ENCODE data around the gene RGS10. TPM values are rescaled to one million over a fixed set of nuclear protein-coding genes. Genes with fewer than 3 reads are reported as not detected.

The RGS10 gene
- total RNA-seq, 2 donors from 2014 or later: 7.8 to 10.8 TPM

DNA sequence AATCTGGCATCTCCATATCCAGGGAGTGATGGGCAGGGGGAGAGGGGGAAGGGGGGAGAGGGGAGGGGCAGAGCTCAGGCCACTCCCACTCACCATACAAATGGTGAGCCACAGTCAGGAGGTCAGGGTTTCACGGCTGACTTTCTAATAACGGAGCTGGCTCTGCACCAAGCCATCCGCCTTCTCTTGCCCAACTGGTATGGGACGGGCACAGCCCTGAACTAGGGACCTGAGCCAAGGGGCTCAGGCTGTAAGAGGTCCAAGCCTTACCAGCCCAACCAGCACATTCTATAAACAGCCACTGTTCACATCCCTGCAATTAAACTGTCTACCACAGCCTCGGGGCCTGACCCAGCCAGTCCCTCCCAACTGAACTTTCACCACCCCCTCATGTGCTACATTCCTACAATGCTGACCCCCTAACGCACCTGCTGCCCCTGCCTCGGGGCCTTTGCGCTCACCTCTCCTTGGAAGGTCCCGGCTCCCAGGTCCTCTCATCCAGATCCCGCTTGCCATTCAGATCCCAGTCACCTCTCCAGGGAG is 32.5 kb downstream of the RGS10 start:
- DNase-seq (ENCODE audit: low spot score): no peak
- Histone ChIP-seq H3K27ac (peak overlapping the region; percentile 5 to 66), H3K9me3 (no peaks in the 10 kb centered on the region), H3K36me3 (no peaks in the 10 kb centered on the region), H3K4me1 (peaks cover 0 to 5% of the 10 kb centered on the region in 2 donors), H3K4me3 (no peak overlapping the region), H3K27me3 (no peaks in the 10 kb centered on the region)
- TF ChIP-seq, protein P1, sequence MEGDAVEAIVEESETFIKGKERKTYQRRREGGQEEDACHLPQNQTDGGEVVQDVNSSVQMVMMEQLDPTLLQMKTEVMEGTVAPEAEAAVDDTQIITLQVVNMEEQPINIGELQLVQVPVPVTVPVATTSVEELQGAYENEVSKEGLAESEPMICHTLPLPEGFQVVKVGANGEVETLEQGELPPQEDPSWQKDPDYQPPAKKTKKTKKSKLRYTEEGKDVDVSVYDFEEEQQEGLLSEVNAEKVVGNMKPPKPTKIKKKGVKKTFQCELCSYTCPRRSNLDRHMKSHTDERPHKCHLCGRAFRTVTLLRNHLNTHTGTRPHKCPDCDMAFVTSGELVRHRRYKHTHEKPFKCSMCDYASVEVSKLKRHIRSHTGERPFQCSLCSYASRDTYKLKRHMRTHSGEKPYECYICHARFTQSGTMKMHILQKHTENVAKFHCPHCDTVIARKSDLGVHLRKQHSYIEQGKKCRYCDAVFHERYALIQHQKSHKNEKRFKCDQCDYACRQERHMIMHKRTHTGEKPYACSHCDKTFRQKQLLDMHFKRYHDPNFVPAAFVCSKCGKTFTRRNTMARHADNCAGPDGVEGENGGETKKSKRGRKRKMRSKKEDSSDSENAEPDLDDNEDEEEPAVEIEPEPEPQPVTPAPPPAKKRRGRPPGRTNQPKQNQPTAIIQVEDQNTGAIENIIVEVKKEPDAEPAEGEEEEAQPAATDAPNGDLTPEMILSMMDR (IDR thresholded peaks at IDR 0.05): no peak

DNA sequence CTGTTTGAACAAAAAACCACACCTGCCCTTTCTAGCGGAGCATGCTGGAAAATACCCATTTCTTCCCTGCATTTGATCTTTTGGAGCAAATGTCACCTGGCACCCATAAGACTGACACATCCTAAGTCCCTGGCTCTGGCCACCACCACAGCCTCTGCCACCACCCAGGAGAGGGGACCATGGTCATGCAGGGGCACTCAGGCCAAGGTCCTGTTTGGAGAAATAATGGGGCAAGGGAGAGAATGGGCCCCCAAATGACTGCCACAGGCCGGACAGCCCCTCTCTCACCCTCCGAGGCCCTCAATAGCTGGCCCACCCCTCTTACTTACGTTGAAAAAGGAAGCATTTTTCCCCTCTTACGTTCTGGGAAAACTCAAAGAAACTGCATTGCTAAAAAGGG is 35.4 kb downstream of the RGS10 start:
- Histone ChIP-seq H3K4me1 (peaks cover 0 to 5% of the 10 kb centered on the region in 2 donors), H3K36me3 (no peaks in the 10 kb centered on the region), H3K27me3 (no peaks in the 10 kb centered on the region), H3K4me3 (no peak overlapping the region), H3K9me3 (no peaks in the 10 kb centered on the region), H3K27ac (no peak overlapping the region)
- TF ChIP-seq, protein P1 (IDR thresholded peaks at IDR 0.05): no peak
- no peak for DNase-seq (ENCODE audit: low spot score)

DNA sequence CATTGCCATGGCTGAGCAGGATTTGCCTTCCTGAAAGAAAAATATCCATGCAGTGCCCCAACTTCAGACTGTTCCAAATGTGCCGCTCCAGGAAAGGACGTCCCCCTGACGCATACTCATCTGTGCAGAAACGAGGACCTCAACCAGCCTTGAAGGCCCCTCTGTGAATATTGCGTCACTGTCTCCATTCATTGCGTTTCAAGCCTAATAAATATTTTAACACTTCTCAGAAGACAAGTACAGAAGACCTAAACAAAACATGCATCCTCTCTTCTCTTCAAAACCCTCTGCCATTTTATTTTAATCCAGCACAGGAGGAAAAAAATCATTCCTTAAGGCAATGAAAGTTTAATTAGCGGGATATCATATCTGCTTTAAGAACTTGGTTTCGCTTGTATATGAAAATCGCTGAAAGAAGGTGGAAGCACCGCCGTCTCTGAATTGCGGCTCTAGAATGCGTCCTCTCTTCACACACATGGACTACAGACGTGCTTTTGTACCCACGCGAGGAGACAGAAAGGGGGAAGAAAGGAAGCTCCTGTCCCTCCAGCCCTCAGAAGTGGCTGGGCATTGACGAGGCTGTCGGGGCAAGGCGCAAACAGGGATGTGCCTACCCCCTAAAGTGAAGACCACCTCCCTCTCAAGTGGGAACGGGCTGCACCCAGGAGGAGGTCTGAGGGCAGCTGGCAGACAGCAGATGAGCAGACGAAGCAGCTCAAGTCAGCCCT is 36.8 kb downstream of the RGS10 start:
- Histone ChIP-seq H3K27ac (no peak overlapping the region), H3K9me3 (no peaks in the 10 kb centered on the region), H3K27me3 (no peaks in the 10 kb centered on the region), H3K36me3 (no peaks in the 10 kb centered on the region), H3K4me1 (peaks cover 0 to 5% of the 10 kb centered on the region in 2 donors), H3K4me3 (no peak overlapping the region)
- no peak for DNase-seq (ENCODE audit: low spot score)
- TF ChIP-seq, protein P1 (IDR thresholded peaks at IDR 0.05): no peak

DNA sequence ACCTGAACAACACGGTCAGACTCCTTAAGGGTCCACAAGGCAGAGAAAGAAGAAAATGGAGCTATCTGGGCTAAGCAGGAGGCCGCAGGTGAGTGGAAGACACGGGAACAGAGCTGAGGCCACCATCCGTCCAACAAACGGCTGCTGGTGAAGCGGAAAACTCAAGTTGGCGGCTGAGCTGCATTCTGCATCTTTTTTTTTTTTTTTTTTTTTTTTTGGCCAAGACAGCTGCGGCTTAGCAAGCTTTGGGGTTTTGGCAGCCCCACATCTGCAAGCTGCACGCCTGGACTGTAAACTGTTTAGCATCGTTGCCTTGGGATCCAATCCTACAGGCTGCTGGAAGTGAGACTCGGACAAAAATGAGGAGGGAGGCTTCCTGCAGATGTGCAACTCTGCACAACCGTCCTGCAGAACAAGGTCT is 37.4 kb downstream of the RGS10 start:
- H3K27ac ChIP-seq: no peak overlapping the region
- H3K4me1 ChIP-seq: peaks cover 0 to 2% of the 10 kb centered on the region in 2 donors
- H3K27me3 ChIP-seq: no peaks in the 10 kb centered on the region
- no peak for DNase-seq (ENCODE audit: low spot score)
- no peaks in the 10 kb centered on the region for H3K9me3 ChIP-seq
- H3K4me3 ChIP-seq: no peak overlapping the region
- TF ChIP-seq, protein P1 (IDR thresholded peaks at IDR 0.05): no peak
- H3K36me3 ChIP-seq: peaks cover 1% of the 10 kb centered on the region

DNA sequence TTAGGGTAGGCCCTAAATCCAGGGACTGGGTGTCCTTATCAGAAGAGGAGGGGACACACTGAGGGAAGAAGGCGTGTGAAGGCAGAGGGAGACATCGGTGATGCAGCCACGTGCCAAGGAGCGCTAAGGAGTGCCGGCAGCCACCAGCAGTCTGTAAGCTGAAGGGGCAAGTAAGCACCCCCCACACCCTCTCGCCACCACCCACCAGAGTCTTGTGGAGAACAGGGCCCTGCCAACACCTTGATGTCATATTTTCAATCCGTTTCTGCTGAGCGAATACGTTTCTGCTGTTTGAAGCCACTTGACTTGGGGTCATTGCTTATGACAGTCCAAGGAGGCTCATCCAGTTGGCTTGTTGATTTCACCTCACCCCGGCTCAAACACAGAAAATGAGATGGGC is 37.9 kb downstream of the RGS10 start:
- Histone ChIP-seq H3K4me1 (no peaks in the 10 kb centered on the region), H3K36me3 (peaks cover 5% of the 10 kb centered on the region), H3K9me3 (no peaks in the 10 kb centered on the region), H3K27me3 (no peaks in the 10 kb centered on the region), H3K4me3 (no peak overlapping the region), H3K27ac (no peak overlapping the region)
- TF ChIP-seq, protein P1 (IDR thresholded peaks at IDR 0.05): no peak
- DNase-seq (ENCODE audit: low spot score): no peak

Data from right atrium auricular region (tissue), 2 donors.